Stimulated activated naive CD4-positive, alpha-beta T cell treated with Interleukin-2 at 50 U/mL for 16 hours (primary cell): ENCODE measurements around the gene LAMA4.

Experiments
- DNase-seq: peaks from one replicate; lab custom pipeline; 2025; lab: John Stamatoyannopoulos, UW

Gene LAMA4

GRCh38 chr6:112243861-112244827 is 10.2 kb downstream of the LAMA4 start:
- DNase-seq, result no peak

GRCh38 chr6:112241820-112242429 is 12.4 kb downstream of the LAMA4 start:
- no peak for DNase-seq

GRCh38 chr6:112237595-112237994 is 16.8 kb downstream of the LAMA4 start:
- DNase-seq, result no peak

- no peak for DNase-seq
Observed at GRCh38 chr6:112237066-112237465, 17.3 kb downstream of the LAMA4 start.

GRCh38 chr6:112235956-112236355 is 18.4 kb downstream of the LAMA4 start:
- DNase-seq, result peak; percentile 33

GRCh38 chr6:112234601-112235000 is 19.8 kb downstream of the LAMA4 start:
- no peak for DNase-seq

- no peak for DNase-seq
Observed at GRCh38 chr6:112233847-112234246, 20.5 kb downstream of the LAMA4 start.

- DNase-seq, result no peak
Observed at GRCh38 chr6:112232845-112233256, 21.5 kb downstream of the LAMA4 start.

- no peak for DNase-seq
Observed at GRCh38 chr6:112231594-112232060, 22.7 kb downstream of the LAMA4 start.

- no peak for DNase-seq
Observed at GRCh38 chr6:112231164-112231563, 23.2 kb downstream of the LAMA4 start.

GRCh38 chr6:112228480-112229332 is 25.7 kb downstream of the LAMA4 start:
- no peak for DNase-seq

- no peak for DNase-seq
Observed at GRCh38 chr6:112227992-112228391, 26.4 kb downstream of the LAMA4 start.

- no peak for DNase-seq
Observed at GRCh38 chr6:112227411-112227810, 27.0 kb downstream of the LAMA4 start.

- DNase-seq, result no peak
Observed at GRCh38 chr6:112225691-112226090, 28.7 kb downstream of the LAMA4 start.

GRCh38 chr6:112224088-112224487 is 30.3 kb downstream of the LAMA4 start:
- DNase-seq, result no peak

- DNase-seq, result no peak
Observed at GRCh38 chr6:112223070-112223861, 31.1 kb downstream of the LAMA4 start.

GRCh38 chr6:112221981-112222852 is 32.1 kb downstream of the LAMA4 start:
- DNase-seq, result no peak

- DNase-seq, result no peak
Observed at GRCh38 chr6:112221561-112221960, 32.8 kb downstream of the LAMA4 start.

- DNase-seq, result no peak
Observed at GRCh38 chr6:112218563-112218962, 35.8 kb downstream of the LAMA4 start.
